ENCODE measurements around the gene GLB1L2.

- no peak for TF ChIP-seq CTCF (conservative IDR thresholded peaks at IDR 0.05; ENCODE audit: low read depth in 2 of 2)
- TF ChIP-seq EZH2phosphoT487 (IDR thresholded peaks at IDR 0.05; ENCODE audit: unreplicated experiment), result no peak
- TF ChIP-seq CREB1 (CRISPR knock-in tag; IDR thresholded peaks at IDR 0.05; ENCODE audit: low read depth), result no peak
- TF ChIP-seq REST (IDR thresholded peaks at IDR 0.05; ENCODE audit: unreplicated experiment), result no peak
These were observed 78.0 kb downstream of the GLB1L2 start for GRCh38 chr11:134409552-134410429.

All from GM23338 (cell line).